ENCODE measurements around the gene ABCC3.

- TF ChIP-seq GATA2 (IDR thresholded peaks at IDR 0.05; ENCODE audit: low read depth, low read length) (no peak), GATA3 (IDR thresholded peaks at IDR 0.05; ENCODE audit: low read depth, low read length) (no peak)
Observed at GRCh38 chr17:50586421-50587247, 48.0 kb upstream of the ABCC3 start.
